ENCODE measurements around the gene ATXN7L1.

GRCh38 chr7:105748701-105749100 lies 127.7 kb downstream of the ATXN7L1 start:
- no peak for TF ChIP-seq CTCF (IDR thresholded peaks at IDR 0.05)
- TF ChIP-seq POLR2A (IDR thresholded peaks at IDR 0.05), result no peak

All from esophagus squamous epithelium (tissue), 4 donors.